Ovary (tissue), 9 donors: ENCODE measurements around the gene SCN4A. TPM values are rescaled to one million over a fixed set of nuclear protein-coding genes. Genes with fewer than 3 reads are reported as not detected.
"Not testable (repeated sequence)": the region's sequence is repeated elsewhere in the genome, so short reads cannot be mapped to it uniquely, and the experiment has no call there.

ENCODE experiments used
- DNase-seq, 5 donors: peaks; one replicate each; pipeline ENCODE4 v3.0.0-alpha.2; 2019 to 2020
- H3K27ac ChIP-seq, 2 donors: fragments of 200-600 bp; one replicate each; pipeline versions ENCODE4 v1.5.1 to v1.8.0; 2019 to 2022
- H3K27me3 ChIP-seq: fragments of 200-600 bp; one replicate; pipeline ENCODE4 v1.8.0; 2022
- H3K36me3 ChIP-seq: fragments of 200-600 bp; sonication (generic); one replicate; pipeline ENCODE4 v1.5.1; 2019
- H3K4me1 ChIP-seq: one replicate; pipeline ENCODE4 v1.8.1; 2013; ENCODE audit warnings: mild to moderate bottlenecking, moderate library complexity; ENCODE audit not compliant: insufficient read depth
- H3K4me3 ChIP-seq: fragments of 200-600 bp; sonication (generic); one replicate; pipeline ENCODE4 v1.5.1; 2017
- H3K9me3 ChIP-seq, 2 donors: fragments of 200-600 bp in 1 of 2; sonication (generic) in 1 of 2; one replicate each; pipeline versions ENCODE4 v1.5.1 to v1.8.1; 2013 to 2019; ENCODE audit warnings: mild to moderate bottlenecking in 1 of 2, moderate library complexity in 1 of 2
- WGBS, 3 donors: extraction: QIAGEN DNeasy Blood & Tissue Kit in 1 of 3; methylation state at CpG; one replicate each; pipeline versions ENCODE4 v1.1.5 to v1.1.7; 2013 to 2017; 5-methylcytosine and 5-hydroxymethylcytosine counted together
- intact Hi-C, 4 donors: fragments of 100-400 bp; cut with DNase I; formaldehyde crosslinking; loops; one replicate each; pipeline versions ENCODE4 v1.11.0 to v1.15.1; 2022 to 2023
- polyA plus RNA-seq, 2 donors: library from polyadenylated mRNA; stranded (reverse); fragments of 200-250 nt in 1 of 2; fragments of 350-450 nt in 1 of 2; fragmentation: Illumina TruSeq in 1 of 2; extraction: RNeasy Lipid Tissue Mini Kit (QIAGEN cat#74804) in 1 of 2; gene quantifications; one replicate each; pipeline ENCODE4 v1.2.3, GENCODE V29; 2013 to 2014
- total RNA-seq, 7 donors: library from RNA; depleted of rRNA in 2 of 7; stranded (reverse); fragments of >200 nt in 2 of 7; fragmentation: NEBNext Ultra II Directional in 3 of 7; extraction: Animal tissue kit (Norgen Biotek cat#: 25700) in 3 of 7; gene quantifications; one replicate each; pipeline versions ENCODE4 v1.1.0 to v1.2.4, GENCODE V29; 2016 to 2023
- donor health status: DM: no; HTN: no; CAD: no; lungs with moderate emphysema.
- donor health status: DM: no; HTN: no; CAD: no.
- donor health status: Bipolar disorder and iron deficiency.
- donor health status: DM: yes; HTN: yes; CAD: no.
- donor health status: DM: no; HTN: no; CAD: no.
- donor health status: DM: yes; HTN: yes; CAD: no.

SCN4A gene
- total and polyA plus RNA-seq, 9 donors, result 0.27 to 2.5 (median 0.62) TPM; not detected in 1

GRCh38 chr17:63903787-63904201 lies 68.9 kb downstream of the SCN4A start:
- WGBS, 3 donors, result 47 to 52% (median 48%) methylated on average over 5 of the region's 5 CpGs
- H3K4me3 ChIP-seq, H3K36me3 ChIP-seq, H3K9me3 ChIP-seq, H3K27ac ChIP-seq, H3K4me1 ChIP-seq, intact Hi-C loops, H3K27me3 ChIP-seq, DNase-seq: not testable (repeated sequence)

DNA sequence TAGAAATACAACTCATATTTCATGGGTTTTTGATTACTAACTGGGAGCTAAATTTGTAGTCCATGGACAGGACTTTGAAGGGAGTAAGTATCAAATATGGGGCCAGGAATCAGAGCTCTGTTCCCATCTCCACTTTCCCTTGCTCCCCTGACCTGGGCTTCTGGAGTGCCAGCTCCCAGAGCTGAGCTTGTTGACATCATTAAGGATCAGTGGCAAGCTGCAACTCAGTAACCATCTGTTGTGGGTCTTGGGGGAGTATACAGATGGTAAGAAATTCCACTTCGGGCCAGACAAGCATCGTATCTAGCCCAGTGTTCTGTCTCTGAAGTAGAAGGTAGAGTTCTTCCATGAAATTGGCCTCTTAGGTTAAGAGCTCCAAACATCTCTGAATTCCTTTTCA lies 70.7 kb downstream of the SCN4A start:
- H3K9me3 ChIP-seq, H3K4me3 ChIP-seq, H3K27me3 ChIP-seq, DNase-seq, H3K36me3 ChIP-seq, H3K27ac ChIP-seq, H3K4me1 ChIP-seq: not testable (repeated sequence)
- intact Hi-C loops, result loop anchor here in 1 of 4 donors (2.0 kb wide), 1 partner anchor 17 kb away; no protein-coding TSS in a partner anchor
- WGBS, 3 donors, result 56 to 68% (median 61%) methylated on average over 2 of the region's 2 CpGs

DNA sequence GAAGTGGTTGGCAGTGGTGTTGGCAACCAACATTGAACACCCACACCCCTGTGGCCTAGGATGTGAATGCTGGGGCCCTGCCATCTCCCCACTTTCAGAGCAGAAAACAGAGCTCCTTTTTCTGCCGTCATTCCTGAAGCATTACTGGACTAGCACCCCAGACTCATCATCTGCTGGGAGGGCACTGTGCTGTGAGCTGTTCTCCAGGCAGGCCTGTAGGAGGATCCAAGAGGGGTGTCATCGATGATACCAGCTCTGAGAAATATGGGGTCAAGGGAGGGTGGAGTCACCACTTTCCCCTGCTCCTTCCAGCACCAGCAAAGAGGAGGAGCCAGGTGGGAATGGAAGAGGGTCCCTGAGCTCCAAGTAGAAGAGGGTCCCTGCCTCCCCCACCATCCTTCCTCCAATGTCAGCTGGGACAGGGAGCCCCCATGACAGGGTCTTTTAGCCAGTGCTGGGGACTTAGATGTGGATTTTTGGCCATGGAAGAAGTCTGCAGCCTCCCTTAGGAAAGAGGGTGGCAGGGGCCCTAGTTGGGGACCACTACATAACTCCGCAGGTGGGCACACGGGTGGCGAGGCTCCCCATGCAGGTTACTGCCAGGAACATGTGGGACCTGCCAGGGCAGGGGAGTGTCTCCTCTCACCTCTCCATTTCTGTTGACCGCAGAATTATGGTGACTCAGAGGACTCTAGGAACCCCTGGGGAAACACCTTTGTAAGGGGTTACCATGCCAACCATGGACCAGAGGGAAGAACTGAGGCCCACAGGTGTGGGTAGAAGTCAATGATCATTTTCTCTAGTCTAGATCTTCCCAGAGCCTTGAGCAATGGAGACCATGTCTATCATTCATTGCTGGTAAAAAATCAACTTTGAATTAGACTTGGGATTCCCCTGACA lies 73.6 kb downstream of the SCN4A start:
- DNase-seq, H3K4me1 ChIP-seq, H3K27me3 ChIP-seq, H3K9me3 ChIP-seq, intact Hi-C loops, H3K36me3 ChIP-seq, H3K4me3 ChIP-seq, H3K27ac ChIP-seq: not testable (repeated sequence)
- 80 to 84% (median 82%) methylated on average over 6 of the region's 6 CpGs for WGBS, 3 donors

DNA sequence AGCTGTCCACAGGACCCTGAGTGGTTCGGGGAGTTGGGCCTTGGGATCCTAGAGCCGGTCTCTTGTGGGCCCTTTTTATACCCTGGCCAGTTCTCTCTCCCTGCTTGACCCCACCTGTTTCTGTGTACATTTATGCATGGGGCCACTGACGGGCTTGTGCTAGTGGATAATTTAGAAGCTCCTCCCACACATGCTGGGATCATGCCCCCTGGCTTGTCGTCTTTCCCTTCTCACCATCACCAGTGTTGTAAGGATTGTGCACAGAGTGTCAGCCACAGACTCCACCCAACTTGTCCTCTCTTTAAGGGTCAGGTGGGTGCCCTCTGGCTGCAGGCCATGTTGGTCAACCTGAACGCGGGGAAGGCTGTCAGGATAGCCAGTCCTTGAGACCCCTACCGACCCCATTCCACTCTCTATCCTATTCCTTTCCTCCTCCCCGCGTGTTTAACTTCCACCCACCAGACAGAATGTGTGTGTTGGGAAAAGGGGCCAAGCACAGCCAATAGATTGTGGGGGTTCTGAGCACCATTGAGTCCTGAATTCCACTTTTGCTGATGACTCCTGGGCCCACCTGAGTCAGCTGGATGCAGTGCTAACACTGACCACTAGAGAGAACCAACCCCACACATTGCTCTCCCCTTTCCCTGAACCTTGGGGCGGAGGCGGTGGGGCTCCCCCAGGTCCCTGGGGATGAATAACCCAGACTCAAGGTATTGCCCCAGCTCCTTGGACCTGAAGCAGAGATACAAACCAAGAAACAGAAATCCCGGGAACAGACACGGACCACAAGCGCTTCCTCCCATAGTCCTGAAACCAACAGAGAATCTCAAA lies 76.0 kb downstream of the SCN4A start, which contains the start of gene CSH1:
TSS of gene CSH1 (minus strand) at position 51 of the 831 bp plus-strand sequence. CDS start 63 bp downstream, outside the sequence.
- intact Hi-C loops, H3K36me3 ChIP-seq, H3K9me3 ChIP-seq, H3K27ac ChIP-seq, H3K27me3 ChIP-seq, H3K4me3 ChIP-seq, H3K4me1 ChIP-seq: not testable (repeated sequence)
- peak in 1 of 5 donors; percentile 7 for DNase-seq
- 82 to 93% (median 82%) methylated on average over 9 to 13 of the region's 14 CpGs for WGBS, 3 donors

DNA sequence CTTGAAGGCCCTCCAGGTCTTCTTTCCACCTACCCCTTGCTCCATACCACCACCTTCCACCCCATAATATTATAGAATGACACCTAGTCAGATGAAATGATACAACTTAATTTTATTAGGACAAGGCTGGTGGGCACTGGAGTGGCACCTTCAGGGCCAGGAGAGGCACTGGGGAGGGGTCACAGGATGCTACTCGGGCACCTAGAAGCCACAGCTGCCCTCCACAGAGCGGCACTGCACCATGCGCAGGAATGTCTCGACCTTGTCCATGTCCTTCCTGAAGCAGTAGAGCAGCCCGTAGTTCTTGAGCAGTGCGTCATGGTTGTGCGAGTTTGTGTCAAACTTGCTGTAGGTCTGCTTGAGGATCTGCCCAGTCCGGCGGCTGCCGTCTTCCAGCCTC lies 77.9 kb downstream of the SCN4A start:
- H3K4me1 ChIP-seq, H3K27me3 ChIP-seq, H3K27ac ChIP-seq, intact Hi-C loops, DNase-seq, H3K36me3 ChIP-seq, H3K4me3 ChIP-seq, H3K9me3 ChIP-seq: not testable (repeated sequence)
- WGBS, 3 donors, result 88 to 94% (median 93%) methylated on average over 5 to 10 of the region's 10 CpGs

- H3K36me3 ChIP-seq, H3K27me3 ChIP-seq: not testable (repeated sequence)
These were observed 78.7 kb downstream of the SCN4A start for GRCh38 chr17:63894021-63894420.

DNA sequence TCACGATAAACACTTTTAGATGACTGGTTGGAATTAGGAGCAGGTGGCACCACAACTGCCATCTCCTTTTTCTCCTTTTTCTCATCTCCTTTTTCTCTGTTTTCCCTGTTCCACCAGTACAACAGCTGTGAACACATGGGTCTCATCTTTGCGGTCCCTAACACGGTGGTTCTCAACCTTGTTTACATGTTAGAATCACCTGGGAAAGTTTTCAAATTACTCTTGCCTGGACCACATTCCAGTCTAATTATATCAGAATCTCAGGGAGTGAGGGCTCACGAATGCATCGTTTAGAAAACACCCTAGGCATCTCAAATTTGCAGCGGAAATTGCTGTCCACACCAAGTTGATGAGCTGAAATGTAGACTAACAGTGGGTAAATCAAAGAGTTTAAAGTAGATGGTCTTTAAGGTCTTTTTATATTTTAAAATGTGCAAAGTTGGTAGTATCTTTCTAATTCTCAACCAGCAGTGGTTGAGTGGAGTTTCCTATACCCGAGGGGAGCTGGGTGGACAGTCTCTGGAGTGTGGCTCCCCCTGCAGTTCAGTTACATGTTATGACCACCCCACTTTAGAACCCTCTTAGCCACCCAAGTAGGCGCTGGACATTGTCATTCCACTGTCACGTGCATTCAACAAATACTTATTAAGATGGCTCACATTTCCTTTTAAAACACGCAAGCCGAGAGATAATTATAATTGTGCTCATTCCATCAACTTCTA lies 80.2 kb downstream of the SCN4A start:
- H3K4me1 ChIP-seq, H3K27me3 ChIP-seq, H3K27ac ChIP-seq, H3K4me3 ChIP-seq, H3K36me3 ChIP-seq, H3K9me3 ChIP-seq, intact Hi-C loops, DNase-seq: not testable (repeated sequence)
- 25 to 49% (median 41%) methylated on average over 11 of the region's 11 CpGs for WGBS, 3 donors

More at GRCh38 chr17:63894021-63894420, 78.7 kb downstream of the SCN4A start:
- intact Hi-C loops, H3K27ac ChIP-seq, DNase-seq, H3K4me1 ChIP-seq, H3K9me3 ChIP-seq, H3K4me3 ChIP-seq: not testable (repeated sequence)
- WGBS, 3 donors, result 69 to 76% (median 73%) methylated on average over 2 to 3 of the region's 3 CpGs
